Type B pancreatic cell (in vitro differentiated cells): Measurements from ENCODE around the gene PER1. TPM values are rescaled to one million over a fixed set of nuclear protein-coding genes. Genes with fewer than 3 reads are reported as not detected.

Experiments
- DNase-seq: peaks from one replicate; pipeline ENCODE4 v3.0.0; 2021; ENCODE audit warnings: mixed read lengths; ENCODE audit not compliant: unreplicated experiment; ENCODE audit errors: extremely low spot score
- H3K27ac Mint-ChIP-seq: 2 replicates; pipeline ENCODE4 v1.8.0; 2021; ENCODE audit warnings: mild to moderate bottlenecking, mixed read lengths
- H3K27me3 Mint-ChIP-seq: 2 replicates; pipeline ENCODE4 v1.8.0; 2021; ENCODE audit warnings: mixed read lengths
- H3K36me3 Mint-ChIP-seq: 2 replicates; pipeline ENCODE4 v1.8.0; 2021; ENCODE audit warnings: mixed read lengths
- H3K4me1 Mint-ChIP-seq: one replicate; pipeline ENCODE4 v1.8.0; 2021; ENCODE audit warnings: mixed read lengths; ENCODE audit not compliant: unreplicated experiment
- H3K4me3 Mint-ChIP-seq: 2 replicates; pipeline ENCODE4 v1.8.0; 2021; ENCODE audit warnings: mild to moderate bottlenecking, mixed read lengths
- H3K9me3 Mint-ChIP-seq: 2 replicates; pipeline ENCODE4 v1.8.0; 2021; ENCODE audit warnings: mixed read lengths
- CTCF ChIP-seq: fragments of 200-600 bp; sonication (generic); conservative IDR thresholded peaks from 2 replicates; pipeline ENCODE4 v1.5.0; 2021; ENCODE audit warnings: antibody characterized with exemption, mild to moderate bottlenecking
- total RNA-seq: library from RNA; stranded (reverse); gene quantifications from 2 replicates; pipeline ENCODE4 v1.2.1, GENCODE V29; 2021; ENCODE audit warnings: low replicate concordance

The PER1 gene
- total RNA-seq, 1 donor from 2014 or later, result 33.2 TPM

- no peak overlapping the region for H3K4me3 Mint-ChIP-seq
- no peaks in the 10 kb centered on the region for H3K4me1 Mint-ChIP-seq
- peak; percentile 100 for DNase-seq
- H3K27me3 Mint-ChIP-seq, result no peaks in the 10 kb centered on the region
- no peaks in the 10 kb centered on the region for H3K9me3 Mint-ChIP-seq
- TF ChIP-seq CTCF, result peak; percentile 95
- no peaks in the 10 kb centered on the region for H3K36me3 Mint-ChIP-seq
- no peak overlapping the region for H3K27ac Mint-ChIP-seq
Observed at GRCh38 chr17:8138672-8139371, 13.4 kb downstream of the PER1 start.

GRCh38 chr17:8138374-8138671 is 13.9 kb downstream of the PER1 start:
- Mint-ChIP-seq H3K4me3 (no peak overlapping the region), H3K4me1 (no peaks in the 10 kb centered on the region), H3K27ac (no peak overlapping the region), H3K27me3 (no peaks in the 10 kb centered on the region), H3K9me3 (no peaks in the 10 kb centered on the region), H3K36me3 (no peaks in the 10 kb centered on the region)
- DNase-seq, result no peak
- no peak for TF ChIP-seq CTCF

- H3K4me1 Mint-ChIP-seq, result no peaks in the 10 kb centered on the region
- no peaks in the 10 kb centered on the region for H3K9me3 Mint-ChIP-seq
- H3K36me3 Mint-ChIP-seq, result no peaks in the 10 kb centered on the region
- TF ChIP-seq CTCF, result no peak
- no peaks in the 10 kb centered on the region for H3K27me3 Mint-ChIP-seq
- no peak for DNase-seq
- H3K27ac Mint-ChIP-seq, result no peak overlapping the region
- no peak overlapping the region for H3K4me3 Mint-ChIP-seq
Observed at GRCh38 chr17:8137645-8138373, 14.4 kb downstream of the PER1 start.

- TF ChIP-seq CTCF, result no peak
- no peak overlapping the region for H3K4me3 Mint-ChIP-seq
- H3K27me3 Mint-ChIP-seq, result peaks cover 20% of the 10 kb centered on the region
- no peaks in the 10 kb centered on the region for H3K36me3 Mint-ChIP-seq
- no peaks in the 10 kb centered on the region for H3K4me1 Mint-ChIP-seq
- no peak overlapping the region for H3K27ac Mint-ChIP-seq
- H3K9me3 Mint-ChIP-seq, result no peaks in the 10 kb centered on the region
- DNase-seq, result no peak
Observed at GRCh38 chr17:8133941-8134340, 18.3 kb downstream of the PER1 start.

GRCh38 chr17:8133399-8133798 is 18.8 kb downstream of the PER1 start:
- Mint-ChIP-seq H3K27ac (no peak overlapping the region), H3K36me3 (no peaks in the 10 kb centered on the region), H3K9me3 (no peaks in the 10 kb centered on the region), H3K4me3 (no peak overlapping the region), H3K4me1 (no peaks in the 10 kb centered on the region), H3K27me3 (peaks cover 21% of the 10 kb centered on the region)
- DNase-seq, result no peak
- no peak for TF ChIP-seq CTCF
